Sciatic nerve (tissue), 2 donors: ENCODE results near the gene JMJD6. TPM values are rescaled to one million over a fixed set of nuclear protein-coding genes. Genes with fewer than 3 reads are reported as not detected.
A peak's percentile ranks its signal among the peaks of the same experiment; 100 is the strongest.

Source experiments
- ATAC-seq: fragments of 200-7000 bp; cut with Tn5 transposase; one replicate; pipeline ENCODE4 v1.9.1; 2020; ENCODE audit warnings: mild to moderate bottlenecking, moderate library complexity
- DNase-seq: peaks from one replicate; pipeline ENCODE4 v3.0.0-alpha.2; 2020; ENCODE audit warnings: low spot score
- intact Hi-C: fragments of 100-400 bp; cut with DNase I; formaldehyde crosslinking; loops from one replicate; pipeline ENCODE4 v1.14.2; 2022
- total RNA-seq: library from RNA; stranded (reverse); fragmentation: NEBNext Ultra II Directional; extraction: Animal tissue kit (Norgen Biotek cat#: 25700); gene quantifications from one replicate; pipeline ENCODE4 v1.2.1, GENCODE V29; 2021
- donor health status: DM: no; HTN: no; CAD: no.
- donor health status: DM: no; HTN: no; CAD: no.

The JMJD6 gene
- total RNA-seq, 1 donor from 2014 or later = 37.2 TPM

GRCh38 chr17:76686538-76687297, 39.7 kb downstream of the JMJD6 start:
- intact Hi-C loops = no loop called here
- no peak for ATAC-seq
- no peak for DNase-seq

- DNase-seq (no peak), ATAC-seq (no peak)
- intact Hi-C loops = no loop called here
Measured at GRCh38 chr17:76685846-76686245, 40.6 kb downstream of the JMJD6 start.

GRCh38 chr17:76685366-76685765, 41.0 kb downstream of the JMJD6 start:
- no peak for DNase-seq
- ATAC-seq = no peak
- intact Hi-C loops = no loop called here

GRCh38 chr17:76684756-76685155, 41.6 kb downstream of the JMJD6 start:
- DNase-seq (no peak), ATAC-seq (no peak)
- intact Hi-C loops = no loop called here

- DNase-seq (no peak), ATAC-seq (no peak)
- intact Hi-C loops = no loop called here
Measured at GRCh38 chr17:76683921-76684745, 42.3 kb downstream of the JMJD6 start.

DNA sequence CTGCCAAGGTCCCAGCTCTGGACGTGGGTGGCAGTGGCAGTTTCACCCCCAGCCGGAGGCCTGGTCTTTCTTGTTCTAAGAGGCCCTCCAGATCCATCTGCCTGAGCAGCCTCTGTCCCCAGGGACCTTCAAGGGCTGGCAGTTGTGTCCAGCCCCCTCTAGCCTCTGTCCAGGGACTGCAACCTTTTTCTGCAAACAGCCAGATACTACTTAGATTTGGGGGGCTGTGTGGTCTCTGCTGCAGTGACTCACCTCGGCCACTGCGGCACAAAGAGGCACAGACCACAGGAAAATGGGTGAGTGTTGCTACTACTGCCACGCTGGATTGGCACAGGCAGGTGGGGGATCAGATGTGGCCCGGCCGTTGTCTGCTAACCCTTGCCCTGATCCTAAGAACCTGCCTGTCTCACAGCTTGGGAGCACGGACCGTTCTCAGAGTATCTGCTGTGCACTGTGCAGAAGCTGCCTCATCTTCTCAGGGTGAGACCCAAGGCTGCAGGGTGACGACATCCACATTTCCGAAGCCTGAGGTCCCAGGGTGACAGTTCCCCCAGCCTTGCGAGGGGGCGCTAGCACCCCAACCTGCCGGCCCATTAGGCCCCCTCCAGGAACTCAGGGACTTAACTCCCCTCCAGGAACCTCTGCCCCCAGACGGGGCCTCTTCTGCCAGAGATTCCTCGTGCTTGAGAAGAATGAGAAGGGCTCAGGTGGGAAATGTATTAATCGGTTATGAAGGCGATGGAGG, 43.2 kb downstream of the JMJD6 start:
- ATAC-seq = no peak
- intact Hi-C loops = no loop called here
- no peak for DNase-seq

GRCh38 chr17:76682296-76682695, 44.1 kb downstream of the JMJD6 start:
- ATAC-seq (peak; percentile 73), DNase-seq (peak; percentile 74)
- intact Hi-C loops = no loop called here

DNA sequence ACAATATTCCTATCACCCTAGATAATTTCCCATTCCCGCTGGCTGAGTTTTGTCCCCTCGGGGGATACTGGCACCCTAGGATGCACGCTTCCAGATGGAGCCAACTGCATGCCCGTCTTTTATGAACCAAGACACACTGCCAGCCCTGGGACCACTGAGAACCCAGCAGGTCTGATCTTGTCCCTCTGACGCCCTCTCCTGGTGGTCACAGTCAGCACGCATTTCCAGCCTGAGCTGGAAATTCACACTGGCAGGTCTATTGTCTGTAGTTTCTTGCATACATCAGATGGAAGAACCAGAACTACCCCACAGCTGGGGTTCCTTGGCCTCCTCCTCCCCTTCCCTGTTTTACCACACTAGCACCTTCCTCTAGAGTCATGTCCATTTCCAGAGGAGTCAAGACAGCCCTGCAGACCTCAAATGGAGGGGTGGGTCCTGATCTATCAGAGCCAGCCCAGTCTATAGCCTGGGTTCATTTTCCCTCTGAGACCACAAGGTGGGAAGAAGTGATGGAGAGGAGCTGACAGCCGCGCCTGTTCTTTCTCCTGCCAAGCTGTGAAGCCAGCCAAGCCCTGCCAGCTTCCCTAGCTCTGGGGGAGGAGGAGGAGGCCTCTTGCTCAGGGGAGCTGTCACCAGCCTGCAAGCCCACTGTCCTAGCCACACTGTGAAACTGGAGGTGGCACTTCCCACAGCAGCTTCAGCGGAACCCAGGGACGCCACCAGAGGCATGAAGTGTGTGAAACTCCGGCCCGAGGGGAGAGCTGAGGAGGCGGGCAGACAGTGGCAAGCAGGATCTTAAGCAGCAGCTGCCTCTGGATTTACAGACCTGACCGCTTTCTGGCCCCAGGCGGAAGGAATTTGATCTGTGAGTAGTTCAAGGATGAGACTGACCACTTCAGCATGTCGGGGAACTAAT, 44.9 kb downstream of the JMJD6 start:
- intact Hi-C loops = no loop called here
- DNase-seq (peak; percentile 84), ATAC-seq (peak; percentile 63)

DNA sequence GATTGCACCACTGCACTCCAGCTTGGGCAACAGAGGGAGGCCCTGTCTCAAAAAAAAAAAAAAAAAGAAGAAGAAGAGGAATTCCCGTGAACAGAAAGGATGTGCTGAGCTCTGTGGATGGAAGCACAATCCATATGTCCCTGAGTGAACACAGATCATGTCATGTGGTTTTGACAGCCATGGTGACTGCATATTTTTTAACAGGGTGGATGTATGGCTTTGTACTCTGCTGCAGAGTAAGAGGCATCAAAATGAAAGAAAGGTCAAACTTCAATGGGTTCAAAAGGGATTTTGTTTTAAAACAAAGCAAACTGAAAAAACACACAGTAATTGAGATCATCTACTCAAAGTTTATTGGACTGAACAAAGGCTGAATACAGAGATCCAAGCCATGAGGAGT, 47.2 kb downstream of the JMJD6 start:
- intact Hi-C loops = no loop called here
- ATAC-seq = no peak
- no peak for DNase-seq

DNA sequence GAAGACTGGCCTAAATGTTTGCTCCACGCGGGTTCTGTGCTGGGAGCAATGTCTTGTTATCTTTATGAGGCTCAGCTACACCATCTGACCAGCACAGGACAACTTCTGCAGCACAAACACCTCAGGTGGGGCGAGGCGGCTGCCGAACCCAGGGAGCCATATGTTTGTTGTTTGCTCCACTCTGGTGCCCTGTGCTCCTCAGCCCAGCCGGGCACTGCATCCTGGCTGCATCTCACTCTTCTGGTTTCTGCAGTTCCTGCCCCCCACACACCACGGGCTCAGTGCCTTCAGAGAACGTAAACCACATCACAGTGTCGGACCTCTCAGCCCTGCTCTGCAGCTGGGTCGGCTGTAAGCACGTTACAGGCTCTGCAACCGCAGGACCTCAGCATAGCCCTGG, 48.1 kb downstream of the JMJD6 start:
- ATAC-seq (no peak), DNase-seq (no peak)
- intact Hi-C loops = no loop called here

DNA sequence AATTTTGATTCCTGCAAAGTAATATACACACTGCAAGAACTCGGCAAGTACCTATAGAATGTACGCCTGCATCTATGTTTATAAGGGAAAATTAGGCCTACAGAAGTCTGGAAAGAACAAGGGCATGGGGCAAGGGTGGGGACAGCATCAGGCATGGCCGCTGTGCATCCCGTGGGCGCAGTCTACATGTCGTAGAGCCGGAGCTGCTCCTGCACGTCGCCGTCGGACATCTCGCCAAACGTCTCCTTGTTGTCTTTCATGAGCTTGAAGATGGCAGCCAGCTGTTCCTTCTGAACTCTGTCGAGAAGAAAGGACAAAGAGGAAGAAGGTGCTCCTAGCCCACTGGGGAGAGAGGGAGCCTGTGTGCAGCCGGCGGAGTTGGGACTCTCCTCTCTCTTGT, 49.0 kb downstream of the JMJD6 start:
- ATAC-seq = no peak
- no peak for DNase-seq
- intact Hi-C loops = no loop called here

- ATAC-seq (no peak), DNase-seq (no peak)
- intact Hi-C loops = no loop called here
Measured at GRCh38 chr17:76676629-76677028, 49.8 kb downstream of the JMJD6 start.

- DNase-seq (no peak), ATAC-seq (no peak)
- intact Hi-C loops = no loop called here
Measured at GRCh38 chr17:76675648-76676047, 50.8 kb downstream of the JMJD6 start.

- intact Hi-C loops = no loop called here
- DNase-seq = no peak
- ATAC-seq = no peak
Measured at GRCh38 chr17:76674600-76674999, 51.8 kb downstream of the JMJD6 start.

GRCh38 chr17:76673729-76674128, 52.7 kb downstream of the JMJD6 start:
- DNase-seq = no peak
- intact Hi-C loops = no loop called here
- no peak for ATAC-seq

DNA sequence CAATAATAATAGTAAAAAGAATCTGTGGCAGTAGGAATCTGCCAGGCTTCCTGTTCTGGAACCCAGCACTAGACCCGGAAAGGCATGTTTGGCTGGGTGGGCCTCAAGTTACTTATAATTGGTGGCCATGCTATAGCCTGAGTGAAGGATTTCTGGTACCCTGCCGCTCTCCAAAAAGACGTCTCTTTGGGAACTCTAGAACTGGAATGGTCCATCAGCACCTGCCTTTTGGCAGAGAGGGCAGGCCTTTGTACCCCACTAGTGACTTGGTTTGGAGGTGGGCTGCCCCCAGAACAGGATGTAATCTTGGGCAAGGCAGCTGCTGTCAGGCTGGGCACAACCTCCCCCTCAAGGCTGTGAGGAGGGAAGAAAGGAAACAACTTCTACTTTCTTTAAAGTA, 53.5 kb downstream of the JMJD6 start:
- ATAC-seq (no peak), DNase-seq (no peak)
- intact Hi-C loops = no loop called here

- intact Hi-C loops = no loop called here
- DNase-seq (no peak), ATAC-seq (no peak)
Measured at GRCh38 chr17:76672270-76672851, 54.0 kb downstream of the JMJD6 start.

DNA sequence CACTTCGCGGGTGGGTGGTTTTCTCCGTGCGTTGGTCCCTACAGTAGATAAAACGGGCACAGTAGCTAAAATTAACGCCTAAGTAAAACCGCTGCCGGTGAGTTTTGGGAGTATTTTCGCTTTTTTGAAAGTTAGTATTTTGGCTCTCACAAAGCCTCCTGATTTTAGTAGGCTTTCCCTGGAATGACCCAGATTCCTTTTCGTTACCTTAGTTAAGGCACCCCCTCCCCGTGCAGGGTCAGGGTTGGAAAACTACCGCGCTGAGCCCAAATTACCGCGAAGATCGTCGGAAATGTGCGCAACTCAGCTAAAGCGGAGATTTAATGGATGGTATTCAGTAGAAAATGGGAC, 54.5 kb downstream of the JMJD6 start:
- no peak for DNase-seq
- ATAC-seq = peak; percentile 18
- intact Hi-C loops = no loop called here
